ENCODE results near the gene TDRD15.
"Not testable (repeated sequence)": the region's sequence is repeated elsewhere in the genome, so short reads cannot be mapped to it uniquely, and the experiment has no call there.

TDRD15 gene

DNA sequence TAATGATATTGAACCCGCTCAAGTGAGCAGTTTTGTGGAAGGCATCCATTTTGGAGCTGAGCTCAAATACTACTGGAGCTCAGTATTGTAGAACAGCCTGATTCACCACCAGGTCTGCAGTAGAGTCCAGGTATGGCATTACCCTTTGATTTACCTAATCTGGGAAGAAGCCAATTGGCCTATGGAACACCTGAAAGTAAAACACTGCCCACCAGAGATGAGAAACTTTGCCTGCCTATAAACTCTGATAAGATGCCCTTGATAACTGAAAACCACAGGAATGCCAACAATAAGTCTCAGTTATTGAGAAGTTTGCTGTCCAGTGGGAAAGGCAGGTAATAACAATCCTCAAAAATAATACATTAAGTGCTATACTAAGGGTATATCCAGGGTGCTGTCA is 25.5 kb upstream of the TDRD15 start:
- DNase-seq = no peak
- no peaks in the 10 kb centered on the region for H3K79me2 ChIP-seq (ENCODE audit: low read length)
- no peak overlapping the region for H3K27ac ChIP-seq (ENCODE audit: low read length)
- peaks cover 12% of the 10 kb centered on the region for H3K4me1 ChIP-seq (ENCODE audit: low read length)
- H2AFZ ChIP-seq (ENCODE audit: low read length) = no peak overlapping the region
- H3K9me3 ChIP-seq (replicated peaks; ENCODE audit: insufficient read depth, low read length) = no peaks in the 10 kb centered on the region
- H3K36me3 ChIP-seq (replicated peaks; ENCODE audit: insufficient read depth, low read length) = no peaks in the 10 kb centered on the region
- no peak overlapping the region for H3K4me3 ChIP-seq (ENCODE audit: low read length)
- TF ChIP-seq, protein P1, sequence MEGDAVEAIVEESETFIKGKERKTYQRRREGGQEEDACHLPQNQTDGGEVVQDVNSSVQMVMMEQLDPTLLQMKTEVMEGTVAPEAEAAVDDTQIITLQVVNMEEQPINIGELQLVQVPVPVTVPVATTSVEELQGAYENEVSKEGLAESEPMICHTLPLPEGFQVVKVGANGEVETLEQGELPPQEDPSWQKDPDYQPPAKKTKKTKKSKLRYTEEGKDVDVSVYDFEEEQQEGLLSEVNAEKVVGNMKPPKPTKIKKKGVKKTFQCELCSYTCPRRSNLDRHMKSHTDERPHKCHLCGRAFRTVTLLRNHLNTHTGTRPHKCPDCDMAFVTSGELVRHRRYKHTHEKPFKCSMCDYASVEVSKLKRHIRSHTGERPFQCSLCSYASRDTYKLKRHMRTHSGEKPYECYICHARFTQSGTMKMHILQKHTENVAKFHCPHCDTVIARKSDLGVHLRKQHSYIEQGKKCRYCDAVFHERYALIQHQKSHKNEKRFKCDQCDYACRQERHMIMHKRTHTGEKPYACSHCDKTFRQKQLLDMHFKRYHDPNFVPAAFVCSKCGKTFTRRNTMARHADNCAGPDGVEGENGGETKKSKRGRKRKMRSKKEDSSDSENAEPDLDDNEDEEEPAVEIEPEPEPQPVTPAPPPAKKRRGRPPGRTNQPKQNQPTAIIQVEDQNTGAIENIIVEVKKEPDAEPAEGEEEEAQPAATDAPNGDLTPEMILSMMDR (IDR thresholded peaks at IDR 0.05; ENCODE audit: low read length) = no peak
- TF ChIP-seq EZH2 (optimal IDR thresholded peaks at IDR 0.05; ENCODE audit: low read depth, low read length) = no peak
- no peak for TF ChIP-seq EZH2phosphoT487 (IDR thresholded peaks at IDR 0.05; ENCODE audit: low read length)
- no peak overlapping the region for H3K9ac ChIP-seq (ENCODE audit: low read length)
- no peaks in the 10 kb centered on the region for H3K9me2 ChIP-seq (replicated peaks; ENCODE audit: insufficient read depth, low read length)
- H4K20me1 ChIP-seq (ENCODE audit: insufficient read depth, low read length) = no peaks in the 10 kb centered on the region
- no peak overlapping the region for H3K4me2 ChIP-seq (ENCODE audit: low read depth, low read length)
- no peaks in the 10 kb centered on the region for H3K27me3 ChIP-seq (replicated peaks; ENCODE audit: insufficient read depth, low read length)
- 0 out of 2 replicates have a peak, but pooled peaks cover 6% of the 10 kb centered on the region for H3F3A ChIP-seq (ENCODE audit: insufficient read depth, low read length)

DNA sequence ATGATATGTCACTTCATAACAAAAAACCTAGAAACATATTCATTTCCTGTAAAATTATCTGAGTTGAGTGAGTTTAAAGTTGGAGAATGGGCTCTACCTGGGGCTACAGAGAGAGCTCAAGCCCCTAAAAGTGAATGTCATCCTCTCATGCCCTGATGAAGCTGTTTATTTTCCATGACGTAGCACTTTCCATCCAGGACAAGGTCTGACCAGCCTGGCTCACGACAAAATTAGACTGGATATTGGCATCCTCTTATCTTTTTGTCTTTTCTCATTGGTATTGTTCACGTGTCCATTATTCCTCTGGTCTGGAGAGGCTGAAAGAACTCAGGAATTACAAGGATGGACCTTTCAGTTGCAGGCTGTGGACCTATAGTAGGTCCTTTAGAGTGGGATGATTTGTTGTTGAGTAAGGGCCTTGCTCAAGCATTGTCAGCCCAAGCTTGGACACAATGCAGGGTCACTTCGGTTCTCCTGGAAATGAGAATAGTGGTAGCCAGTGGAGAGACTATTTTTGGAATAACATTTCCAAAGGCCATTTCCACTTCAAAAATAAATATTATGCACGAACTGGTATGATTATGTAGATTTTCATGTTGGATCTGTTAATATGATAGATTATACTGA is 24.4 kb upstream of the TDRD15 start:
- H3K27me3 ChIP-seq (replicated peaks; ENCODE audit: insufficient read depth, low read length) = no peaks in the 10 kb centered on the region
- H3K27ac ChIP-seq (ENCODE audit: low read length) = no peak overlapping the region
- H3K9me3 ChIP-seq (replicated peaks; ENCODE audit: insufficient read depth, low read length) = no peaks in the 10 kb centered on the region
- H2AFZ ChIP-seq (ENCODE audit: low read length) = no peak overlapping the region
- no peaks in the 10 kb centered on the region for H3K36me3 ChIP-seq (replicated peaks; ENCODE audit: insufficient read depth, low read length)
- no peak for DNase-seq
- no peaks in the 10 kb centered on the region for H3K79me2 ChIP-seq (ENCODE audit: low read length)
- H4K20me1 ChIP-seq (ENCODE audit: insufficient read depth, low read length) = no peaks in the 10 kb centered on the region
- no peak overlapping the region for H3K4me3 ChIP-seq (ENCODE audit: low read length)
- 0 out of 2 replicates have a peak, but pooled peaks cover 11% of the 10 kb centered on the region for H3F3A ChIP-seq (ENCODE audit: insufficient read depth, low read length)
- no peak overlapping the region for H3K4me2 ChIP-seq (ENCODE audit: low read depth, low read length)
- H3K9me2 ChIP-seq (replicated peaks; ENCODE audit: insufficient read depth, low read length) = no peaks in the 10 kb centered on the region
- H3K9ac ChIP-seq (ENCODE audit: low read length) = no peak overlapping the region
- TF ChIP-seq, protein P1 (IDR thresholded peaks at IDR 0.05; ENCODE audit: low read length) = no peak
- TF ChIP-seq EZH2 (optimal IDR thresholded peaks at IDR 0.05; ENCODE audit: low read depth, low read length) = no peak
- TF ChIP-seq EZH2phosphoT487 (IDR thresholded peaks at IDR 0.05; ENCODE audit: low read length) = no peak
- H3K4me1 ChIP-seq (ENCODE audit: low read length) = peaks cover 18% of the 10 kb centered on the region

DNA sequence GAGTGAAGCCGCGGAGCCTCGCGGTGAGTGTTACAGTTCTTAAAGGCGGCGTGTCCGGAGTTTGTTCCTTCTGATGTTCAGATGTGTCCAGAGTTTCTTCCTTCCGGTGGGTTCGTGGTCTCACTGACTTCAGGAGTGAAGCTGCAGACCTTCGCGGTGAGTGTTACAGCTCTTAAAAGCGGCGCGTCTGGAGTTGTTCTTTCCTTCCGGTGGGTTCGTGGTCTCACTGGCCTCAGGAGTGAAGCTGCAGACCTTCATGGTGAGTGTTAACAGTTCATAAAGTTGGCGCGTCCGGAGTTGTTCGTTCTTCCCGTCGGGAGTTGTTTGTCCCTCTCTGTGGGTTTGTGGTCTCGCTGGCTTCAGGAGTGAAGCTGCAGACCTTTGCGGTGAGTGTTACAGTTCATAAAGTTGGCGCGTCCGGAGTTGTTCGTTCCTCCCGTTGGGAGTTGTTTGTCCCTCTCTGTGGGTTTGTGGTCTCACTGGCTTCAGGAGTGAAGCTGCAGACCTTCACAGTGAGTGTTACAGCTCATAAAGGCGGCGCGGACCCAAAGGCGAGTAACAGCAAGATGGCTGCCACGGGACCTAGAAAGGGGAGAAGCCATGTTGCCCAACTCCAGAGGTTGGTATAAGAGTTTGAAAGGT is 22.1 kb upstream of the TDRD15 start:
- not testable (repeated sequence) for DNase-seq; H3K4me2 ChIP-seq (ENCODE audit: low read depth, low read length); H3K27me3 ChIP-seq (replicated peaks; ENCODE audit: insufficient read depth, low read length); H3K79me2 ChIP-seq (ENCODE audit: low read length); H4K20me1 ChIP-seq (ENCODE audit: insufficient read depth, low read length); H3K9me2 ChIP-seq (replicated peaks; ENCODE audit: insufficient read depth, low read length); H3K4me3 ChIP-seq (ENCODE audit: low read length); H3K27ac ChIP-seq (ENCODE audit: low read length); H3K9ac ChIP-seq (ENCODE audit: low read length); H2AFZ ChIP-seq (ENCODE audit: low read length); H3K36me3 ChIP-seq (replicated peaks; ENCODE audit: insufficient read depth, low read length); H3K9me3 ChIP-seq (replicated peaks; ENCODE audit: insufficient read depth, low read length)
- H3K4me1 ChIP-seq (ENCODE audit: low read length) = peaks cover 19% of the 10 kb centered on the region
- 0 out of 2 replicates have a peak, but pooled peaks cover 11% of the 10 kb centered on the region for H3F3A ChIP-seq (ENCODE audit: insufficient read depth, low read length)

DNA sequence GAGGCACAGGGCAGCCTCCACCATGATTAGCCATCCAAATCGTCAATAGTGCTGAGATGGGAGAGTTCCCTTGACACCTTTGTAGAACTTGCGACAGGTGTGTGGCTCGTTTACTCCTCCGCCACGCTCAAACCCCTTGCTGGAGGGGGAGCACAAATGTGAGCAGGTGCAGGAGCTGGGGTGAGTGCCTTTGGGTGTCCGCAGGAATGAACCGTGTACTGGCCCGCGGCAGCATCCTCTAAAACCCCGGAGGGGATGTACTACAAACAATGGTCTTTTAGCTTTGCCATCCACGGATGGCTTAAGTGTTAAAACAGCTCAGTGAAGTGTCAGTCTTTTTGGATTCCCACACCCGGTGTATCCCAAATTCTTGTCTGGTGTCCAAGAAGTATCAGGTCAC is 21.4 kb upstream of the TDRD15 start:
- TF ChIP-seq EZH2 (optimal IDR thresholded peaks at IDR 0.05; ENCODE audit: low read depth, low read length) = no peak
- TF ChIP-seq EZH2phosphoT487 (IDR thresholded peaks at IDR 0.05; ENCODE audit: low read length) = no peak
- TF ChIP-seq, protein P1 (IDR thresholded peaks at IDR 0.05; ENCODE audit: low read length) = no peak
- Histone ChIP-seq H3K9me2 (replicated peaks; ENCODE audit: insufficient read depth, low read length) (no peaks in the 10 kb centered on the region), H3K27me3 (replicated peaks; ENCODE audit: insufficient read depth, low read length) (no peaks in the 10 kb centered on the region), H2AFZ (ENCODE audit: low read length) (no peak overlapping the region), H3K4me1 (ENCODE audit: low read length) (peaks cover 23% of the 10 kb centered on the region), H3F3A (ENCODE audit: insufficient read depth, low read length) (0 out of 2 replicates have a peak, but pooled peaks cover 13% of the 10 kb centered on the region), H3K4me2 (ENCODE audit: low read depth, low read length) (no peak overlapping the region), H4K20me1 (ENCODE audit: insufficient read depth, low read length) (no peaks in the 10 kb centered on the region), H3K9me3 (replicated peaks; ENCODE audit: insufficient read depth, low read length) (no peaks in the 10 kb centered on the region), H3K27ac (ENCODE audit: low read length) (no peak overlapping the region), H3K9ac (ENCODE audit: low read length) (no peak overlapping the region), H3K36me3 (replicated peaks; ENCODE audit: insufficient read depth, low read length) (no peaks in the 10 kb centered on the region), H3K79me2 (ENCODE audit: low read length) (no peaks in the 10 kb centered on the region), H3K4me3 (ENCODE audit: low read length) (no peak overlapping the region)
- DNase-seq = no peak
